ENCODE data around the gene SLC7A10.

SLC7A10 gene

GRCh38 chr19:33208371-33208895 is 17.2 kb downstream of the SLC7A10 start:
- no peak overlapping the region for H3K4me3 ChIP-seq (ENCODE audit: low read depth, low read length)
- no peak for DNase-seq (ENCODE audit: low read depth)
- in situ Hi-C loops (cut with HindIII; ENCODE audit: low sequenced_read_pairs): no loop called here
- no peak for TF ChIP-seq CTCF (IDR thresholded peaks at IDR 0.05; ENCODE audit: low read depth, low read length, missing control alignments)

GRCh38 chr19:33207903-33208302 is 17.7 kb downstream of the SLC7A10 start:
- TF ChIP-seq CTCF (IDR thresholded peaks at IDR 0.05; ENCODE audit: low read depth, low read length, missing control alignments): no peak
- in situ Hi-C loops (cut with HindIII; ENCODE audit: low sequenced_read_pairs): no loop called here
- H3K4me3 ChIP-seq (ENCODE audit: low read depth, low read length): no peak overlapping the region
- no peak for DNase-seq (ENCODE audit: low read depth)

GRCh38 chr19:33207040-33207620 is 18.5 kb downstream of the SLC7A10 start:
- no peak for DNase-seq (ENCODE audit: low read depth)
- no peak for TF ChIP-seq CTCF (IDR thresholded peaks at IDR 0.05; ENCODE audit: low read depth, low read length, missing control alignments)
- no peak overlapping the region for H3K4me3 ChIP-seq (ENCODE audit: low read depth, low read length)
- in situ Hi-C loops (cut with HindIII; ENCODE audit: low sequenced_read_pairs): no loop called here

- TF ChIP-seq CTCF (IDR thresholded peaks at IDR 0.05; ENCODE audit: low read depth, low read length, missing control alignments): no peak
- in situ Hi-C loops (cut with HindIII; ENCODE audit: low sequenced_read_pairs): no loop called here
- DNase-seq (ENCODE audit: low read depth): no peak
- no peak overlapping the region for H3K4me3 ChIP-seq (ENCODE audit: low read depth, low read length)
Observed at GRCh38 chr19:33206261-33207039, 19.2 kb downstream of the SLC7A10 start.

GRCh38 chr19:33205531-33206260 is 20.0 kb downstream of the SLC7A10 start:
- no peak for TF ChIP-seq CTCF (IDR thresholded peaks at IDR 0.05; ENCODE audit: low read depth, low read length, missing control alignments)
- no peak overlapping the region for H3K4me3 ChIP-seq (ENCODE audit: low read depth, low read length)
- in situ Hi-C loops (cut with HindIII; ENCODE audit: low sequenced_read_pairs): no loop called here
- DNase-seq (ENCODE audit: low read depth): no peak

- H3K4me3 ChIP-seq (ENCODE audit: low read depth, low read length): no peak overlapping the region
- TF ChIP-seq CTCF (IDR thresholded peaks at IDR 0.05; ENCODE audit: low read depth, low read length, missing control alignments): no peak
- in situ Hi-C loops (cut with HindIII; ENCODE audit: low sequenced_read_pairs): no loop called here
- DNase-seq (ENCODE audit: low read depth): no peak
Observed at GRCh38 chr19:33205110-33205509, 20.5 kb downstream of the SLC7A10 start.
